ENCODE data around the gene METTL1.

Gene METTL1

DNA sequence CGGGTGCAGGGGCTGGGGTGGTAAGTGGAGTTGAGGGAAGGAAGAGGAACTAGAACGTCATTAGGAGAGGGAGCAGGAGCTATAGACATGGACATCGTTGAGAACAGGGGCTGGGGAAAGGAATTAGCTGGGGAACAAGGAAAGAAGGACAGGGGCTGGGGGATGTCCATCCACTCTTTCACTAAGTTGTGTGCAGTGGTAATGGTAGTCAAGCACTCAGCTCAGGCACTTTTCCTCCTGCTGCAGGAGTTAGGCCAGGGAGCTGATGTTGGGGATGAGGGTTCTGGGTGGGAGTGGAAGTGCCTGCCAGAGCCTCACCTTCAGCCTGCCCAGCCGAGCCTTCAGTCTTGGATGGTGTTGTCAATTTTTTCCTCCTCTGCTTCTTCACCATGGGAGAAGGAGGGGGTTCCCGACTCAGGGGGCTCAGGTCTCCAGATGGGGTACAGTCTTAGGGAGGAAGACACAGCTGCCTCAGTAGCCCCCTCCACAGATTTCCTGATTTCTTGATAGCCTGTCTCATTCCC is 42.5 kb downstream of the METTL1 start:
- H3K9me3 ChIP-seq (ENCODE audit: insufficient read depth, low read length): no peaks in the 10 kb centered on the region
- H3K9me2 ChIP-seq (replicated peaks; ENCODE audit: insufficient read depth, low read length): no peaks in the 10 kb centered on the region
- H3K9ac ChIP-seq (ENCODE audit: low read length): no peak overlapping the region
- H3K4me3 ChIP-seq (ENCODE audit: insufficient read depth, low read length, poor library complexity, severe bottlenecking): no peak overlapping the region
- no peak overlapping the region for H3K27ac ChIP-seq (ENCODE audit: low read depth, low read length)
- H3K36me3 ChIP-seq (ENCODE audit: low read length): peaks cover 3% of the 10 kb centered on the region; the same call in 1 of the 2 replicates
- no peak overlapping the region for H3K4me2 ChIP-seq (ENCODE audit: low read depth, low read length, poor library complexity, severe bottlenecking)
- H3K27me3 ChIP-seq (ENCODE audit: low read length): no peaks in the 10 kb centered on the region
- H2AFZ ChIP-seq (ENCODE audit: low read depth, low read length, severe bottlenecking): no peak overlapping the region
- no peaks in the 10 kb centered on the region for H3F3A ChIP-seq (ENCODE audit: insufficient read depth)
- H3K79me2 ChIP-seq (ENCODE audit: insufficient read depth, low read length): no peaks in the 10 kb centered on the region
- no peaks in the 10 kb centered on the region for H4K20me1 ChIP-seq (ENCODE audit: low read depth, low read length)
- TF ChIP-seq, protein P1, sequence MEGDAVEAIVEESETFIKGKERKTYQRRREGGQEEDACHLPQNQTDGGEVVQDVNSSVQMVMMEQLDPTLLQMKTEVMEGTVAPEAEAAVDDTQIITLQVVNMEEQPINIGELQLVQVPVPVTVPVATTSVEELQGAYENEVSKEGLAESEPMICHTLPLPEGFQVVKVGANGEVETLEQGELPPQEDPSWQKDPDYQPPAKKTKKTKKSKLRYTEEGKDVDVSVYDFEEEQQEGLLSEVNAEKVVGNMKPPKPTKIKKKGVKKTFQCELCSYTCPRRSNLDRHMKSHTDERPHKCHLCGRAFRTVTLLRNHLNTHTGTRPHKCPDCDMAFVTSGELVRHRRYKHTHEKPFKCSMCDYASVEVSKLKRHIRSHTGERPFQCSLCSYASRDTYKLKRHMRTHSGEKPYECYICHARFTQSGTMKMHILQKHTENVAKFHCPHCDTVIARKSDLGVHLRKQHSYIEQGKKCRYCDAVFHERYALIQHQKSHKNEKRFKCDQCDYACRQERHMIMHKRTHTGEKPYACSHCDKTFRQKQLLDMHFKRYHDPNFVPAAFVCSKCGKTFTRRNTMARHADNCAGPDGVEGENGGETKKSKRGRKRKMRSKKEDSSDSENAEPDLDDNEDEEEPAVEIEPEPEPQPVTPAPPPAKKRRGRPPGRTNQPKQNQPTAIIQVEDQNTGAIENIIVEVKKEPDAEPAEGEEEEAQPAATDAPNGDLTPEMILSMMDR (IDR thresholded peaks at IDR 0.05; ENCODE audit: insufficient read depth, low read length, poor library complexity, severe bottlenecking): no peak
- no peak for TF ChIP-seq EZH2phosphoT487 (conservative IDR thresholded peaks at IDR 0.05; ENCODE audit: low read length)

DNA sequence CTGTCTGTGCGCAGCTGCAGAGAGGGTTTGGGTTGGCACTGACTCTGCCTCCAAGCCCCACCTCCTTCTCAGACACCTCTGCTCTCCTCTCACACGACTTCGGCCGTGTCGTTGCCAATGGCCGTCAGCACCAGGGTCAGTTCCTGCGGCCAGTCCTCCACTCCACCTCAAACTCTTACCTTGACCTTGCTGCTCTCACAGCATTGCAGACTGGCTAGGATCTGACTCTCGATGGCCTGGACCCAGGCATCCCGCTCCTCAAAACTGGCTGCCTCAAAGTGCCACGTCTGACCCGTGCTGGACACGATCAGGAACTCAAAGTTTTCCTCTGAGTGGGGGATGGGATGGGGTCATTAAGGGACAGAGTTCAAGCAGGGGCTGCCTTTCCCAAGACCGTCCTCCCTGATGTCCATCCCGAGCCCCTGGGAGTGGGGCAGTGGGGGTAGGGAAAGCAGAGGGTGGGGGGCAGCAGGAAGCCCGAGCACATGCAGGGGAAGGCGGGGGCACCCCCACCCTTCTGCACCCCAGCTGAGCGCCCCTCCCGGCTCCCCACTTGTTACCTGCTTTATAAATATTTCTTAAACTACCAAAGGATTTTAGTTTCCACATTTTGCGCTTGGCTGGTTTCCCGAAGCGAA is 44.0 kb downstream of the METTL1 start:
- no peak overlapping the region for H3K9ac ChIP-seq (ENCODE audit: low read length)
- TF ChIP-seq, protein P1 (IDR thresholded peaks at IDR 0.05; ENCODE audit: insufficient read depth, low read length, poor library complexity, severe bottlenecking): no peak
- no peak for TF ChIP-seq EZH2phosphoT487 (conservative IDR thresholded peaks at IDR 0.05; ENCODE audit: low read length)
- no peaks in the 10 kb centered on the region for H3K27me3 ChIP-seq (ENCODE audit: low read length)
- H3K79me2 ChIP-seq (ENCODE audit: insufficient read depth, low read length): no peaks in the 10 kb centered on the region
- no peak overlapping the region for H3K27ac ChIP-seq (ENCODE audit: low read depth, low read length)
- no peaks in the 10 kb centered on the region for H3F3A ChIP-seq (ENCODE audit: insufficient read depth)
- no peak overlapping the region for H3K4me3 ChIP-seq (ENCODE audit: insufficient read depth, low read length, poor library complexity, severe bottlenecking)
- H3K36me3 ChIP-seq (ENCODE audit: low read length): peaks cover 3% of the 10 kb centered on the region; the same call in 1 of the 2 replicates
- H3K9me3 ChIP-seq (ENCODE audit: insufficient read depth, low read length): no peaks in the 10 kb centered on the region
- no peak overlapping the region for H2AFZ ChIP-seq (ENCODE audit: low read depth, low read length, severe bottlenecking)
- H3K4me2 ChIP-seq (ENCODE audit: low read depth, low read length, poor library complexity, severe bottlenecking): no peak overlapping the region
- no peaks in the 10 kb centered on the region for H4K20me1 ChIP-seq (ENCODE audit: low read depth, low read length)
- no peaks in the 10 kb centered on the region for H3K9me2 ChIP-seq (replicated peaks; ENCODE audit: insufficient read depth, low read length)

GRCh38 chr12:57726884-57727757 is 44.8 kb downstream of the METTL1 start:
- Histone ChIP-seq H3K36me3 (ENCODE audit: low read length) (peaks cover 3% of the 10 kb centered on the region; the same call in 1 of the 2 replicates), H3K9me2 (replicated peaks; ENCODE audit: insufficient read depth, low read length) (no peaks in the 10 kb centered on the region), H3K9me3 (ENCODE audit: insufficient read depth, low read length) (no peaks in the 10 kb centered on the region), H3K4me2 (ENCODE audit: low read depth, low read length, poor library complexity, severe bottlenecking) (no peak overlapping the region), H3K9ac (ENCODE audit: low read length) (no peak overlapping the region), H3K79me2 (ENCODE audit: insufficient read depth, low read length) (no peaks in the 10 kb centered on the region), H3K4me3 (ENCODE audit: insufficient read depth, low read length, poor library complexity, severe bottlenecking) (no peak overlapping the region), H3F3A (ENCODE audit: insufficient read depth) (no peaks in the 10 kb centered on the region), H3K27me3 (ENCODE audit: low read length) (no peaks in the 10 kb centered on the region), H3K27ac (ENCODE audit: low read depth, low read length) (no peak overlapping the region), H4K20me1 (ENCODE audit: low read depth, low read length) (no peaks in the 10 kb centered on the region), H2AFZ (ENCODE audit: low read depth, low read length, severe bottlenecking) (no peak overlapping the region)
- TF ChIP-seq, protein P1 (IDR thresholded peaks at IDR 0.05; ENCODE audit: insufficient read depth, low read length, poor library complexity, severe bottlenecking): no peak
- TF ChIP-seq EZH2phosphoT487 (conservative IDR thresholded peaks at IDR 0.05; ENCODE audit: low read length): no peak

Measured in SU-DHL-6 (cell line).